Mammary epithelial cell (primary cell): ENCODE measurements around the gene ETV3L.

ENCODE experiments used
- CTCF ChIP-seq, 2 donors: IDR thresholded peaks in 1 of 2; conservative IDR thresholded peaks in 1 of 2; 2 replicates each; pipeline ENCODE4 v1.5.1; 2011 to 2012; ENCODE audit warnings: inconsistent platforms in 2 of 2, low read length in 2 of 2, mild to moderate bottlenecking in 2 of 2, control low read depth in 1 of 2, low read depth in 1 of 2; ENCODE audit not compliant: insufficient read depth in 1 of 2; ENCODE audit errors: extremely low read depth in 1 of 2
- EZH2 ChIP-seq: IDR thresholded peaks from 2 replicates; pipeline ENCODE4 v1.6.1; 2012; ENCODE audit warnings: low read length, inconsistent platforms, borderline replicate concordance

- no peak for TF ChIP-seq CTCF (conservative IDR thresholded peaks at IDR 0.05 in 1 of 2, IDR thresholded peaks at IDR 0.05 in 1 of 2; ENCODE audit: extremely low read depth in 1 of 2, insufficient read depth in 1 of 2, low read depth in 1 of 2, low read length in 2 of 2)
- TF ChIP-seq EZH2, result no peak
Observed at GRCh38 chr1:157077394-157077793, 22.2 kb downstream of the ETV3L start.
